K562 (cell line): ENCODE results near the gene ATE1. TPM values are rescaled to one million over a fixed set of nuclear protein-coding genes. Genes with fewer than 3 reads are reported as not detected.
A peak's percentile ranks its signal among the peaks of the same experiment; 100 is the strongest.

Source experiments
- ZBTB40 ChIP-seq, 2 experiments: fragments of 450-650 bp in 1 of 2; sonication (generic) in 1 of 2; formaldehyde crosslinking in 1 of 2; IDR thresholded peaks; 2 replicates each; pipeline versions ENCODE4 v1.7.1 to v1.9.0; 2016 to 2022; ENCODE audit warnings: inconsistent platforms in 1 of 2, mild to moderate bottlenecking in 1 of 2, missing genetic modification reagents in 1 of 2
- ZNF197 ChIP-seq: fragments of 200-800 bp; sonication (Bioruptor generic); IDR thresholded peaks from 2 replicates; pipeline ENCODE4 v1.6.1; 2016; ENCODE audit warnings: low read depth, missing genetic modification characterization, missing compliant biosample characterization
- polyA plus RNA-seq, 8 experiments: library from polyadenylated mRNA; depleted of rRNA in 4 of 8; stranded (reverse) in 5 of 8; unstranded in 3 of 8; fragments of >200 nt; fragmentation: Nextera tagmentation in 2 of 8; fragmentation: Illumina TruSeq in 1 of 8; extraction: Ambion mirVana in 2 of 8; extraction: Trizol in 1 of 8; gene quantifications; 2 replicates each; pipeline versions ENCODE4 v1.2.1 to v1.2.3, GENCODE V29; 2011 to 2014; ENCODE audit warnings: inconsistent platforms in 1 of 8, missing spikeins in 1 of 8
- total RNA-seq, 7 experiments: library from RNA; depleted of rRNA in 6 of 7; stranded (reverse); fragments of >200 nt in 6 of 7; fragmentation: Illumina TruSeq in 2 of 7; extraction: Trizol in 2 of 7; gene quantifications; 2 replicates each; pipeline versions ENCODE4 v1.2.1 to v1.2.3, GENCODE V29; 2011 to 2021; ENCODE audit warnings: low replicate concordance in 1 of 7
- TF ChIP-seq, protein P1 (sequence below): sonication (generic); formaldehyde crosslinking; IDR thresholded peaks from 2 replicates; pipeline ENCODE4 v1.8.0; 2022; ENCODE audit warnings: missing genetic modification reagents, mild to moderate bottlenecking, moderate library complexity, borderline replicate concordance
- TF ChIP-seq, protein P2 (sequence below): fragments of 450-650 bp; formaldehyde crosslinking; IDR thresholded peaks from 2 replicates; pipeline ENCODE4 v1.4.0; 2020; ENCODE audit warnings: mild to moderate bottlenecking, moderate library complexity

ATE1 gene
- total and polyA plus RNA-seq, 9 of the 15 experiments (the other 6 are each of a cell fraction or from before 2014, with no cell fraction given): 3.0 to 14.2 (median 8.8) TPM

- TF ChIP-seq ZBTB40 (IDR thresholded peaks at IDR 0.05) (peak; percentile 90), ZBTB40 (CRISPR knock-in tag; IDR thresholded peaks at IDR 0.05) (peak; percentile 68; the same call in 1 of the 2 replicates), ZNF197 (CRISPR knock-in tag) (no peak)
- TF ChIP-seq, protein P1, sequence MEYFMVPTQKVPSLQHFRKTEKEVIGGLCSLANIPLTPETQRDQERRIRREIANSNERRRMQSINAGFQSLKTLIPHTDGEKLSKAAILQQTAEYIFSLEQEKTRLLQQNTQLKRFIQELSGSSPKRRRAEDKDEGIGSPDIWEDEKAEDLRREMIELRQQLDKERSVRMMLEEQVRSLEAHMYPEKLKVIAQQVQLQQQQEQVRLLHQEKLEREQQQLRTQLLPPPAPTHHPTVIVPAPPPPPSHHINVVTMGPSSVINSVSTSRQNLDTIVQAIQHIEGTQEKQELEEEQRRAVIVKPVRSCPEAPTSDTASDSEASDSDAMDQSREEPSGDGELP (CRISPR knock-in tag): no peak
- TF ChIP-seq, protein P2, sequence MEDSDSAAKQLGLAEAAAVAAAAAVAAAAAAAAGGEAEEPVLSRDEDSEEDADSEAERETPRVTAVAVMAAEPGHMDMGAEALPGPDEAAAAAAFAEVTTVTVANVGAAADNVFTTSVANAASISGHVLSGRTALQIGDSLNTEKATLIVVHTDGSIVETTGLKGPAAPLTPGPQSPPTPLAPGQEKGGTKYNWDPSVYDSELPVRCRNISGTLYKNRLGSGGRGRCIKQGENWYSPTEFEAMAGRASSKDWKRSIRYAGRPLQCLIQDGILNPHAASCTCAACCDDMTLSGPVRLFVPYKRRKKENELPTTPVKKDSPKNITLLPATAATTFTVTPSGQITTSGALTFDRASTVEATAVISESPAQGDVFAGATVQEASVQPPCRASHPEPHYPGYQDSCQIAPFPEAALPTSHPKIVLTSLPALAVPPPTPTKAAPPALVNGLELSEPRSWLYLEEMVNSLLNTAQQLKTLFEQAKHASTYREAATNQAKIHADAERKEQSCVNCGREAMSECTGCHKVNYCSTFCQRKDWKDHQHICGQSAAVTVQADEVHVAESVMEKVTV (CRISPR knock-in tag): no peak
- TF ChIP-seq, all 486 proteins: peak for 4
These were observed 6.4 kb downstream of the ATE1 start (continued) for GRCh38 chr10:121921238-121921931.
